Measurements from ENCODE around the gene EFCAB13.

DNA sequence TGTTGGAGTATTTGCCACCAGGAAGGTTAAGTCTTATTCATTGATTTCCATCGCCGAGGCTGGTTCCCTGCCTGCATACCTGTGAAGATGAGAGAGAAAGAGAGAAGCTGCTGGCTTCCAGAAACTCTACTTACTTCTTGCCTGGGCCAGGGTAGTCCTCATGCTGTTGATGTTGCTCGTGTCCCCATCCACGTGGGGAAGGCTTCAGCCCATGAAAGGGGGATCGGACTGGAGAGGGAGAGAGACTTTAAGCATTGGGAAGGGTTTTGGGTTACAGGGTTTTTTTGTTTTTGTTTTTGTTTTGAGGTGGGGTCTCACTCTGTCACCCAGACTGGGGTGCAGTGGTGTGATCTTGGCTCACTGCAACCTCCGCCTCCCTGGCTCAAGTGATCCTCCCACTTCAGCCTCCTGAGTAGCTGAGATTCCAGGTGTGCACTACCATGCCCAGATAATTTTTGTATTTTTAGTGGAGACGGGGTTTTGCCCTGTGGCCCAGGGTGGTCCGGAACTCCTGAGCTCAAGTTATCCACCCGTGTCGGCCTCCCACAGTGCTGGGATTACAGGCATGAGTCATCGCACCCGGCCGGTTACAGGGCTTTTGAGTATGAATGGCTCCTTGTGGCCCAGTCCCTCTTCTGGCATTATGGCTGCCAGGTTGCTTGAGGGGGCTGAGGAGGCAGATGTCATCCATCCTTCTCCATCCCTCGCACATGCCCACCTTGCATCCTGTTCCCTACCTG is 43.5 kb upstream of the EFCAB13 start:
- no peak for TF ChIP-seq BCL6B (tag by site-specific recombination; IDR thresholded peaks at IDR 0.05)
- TF ChIP-seq, protein P1, sequence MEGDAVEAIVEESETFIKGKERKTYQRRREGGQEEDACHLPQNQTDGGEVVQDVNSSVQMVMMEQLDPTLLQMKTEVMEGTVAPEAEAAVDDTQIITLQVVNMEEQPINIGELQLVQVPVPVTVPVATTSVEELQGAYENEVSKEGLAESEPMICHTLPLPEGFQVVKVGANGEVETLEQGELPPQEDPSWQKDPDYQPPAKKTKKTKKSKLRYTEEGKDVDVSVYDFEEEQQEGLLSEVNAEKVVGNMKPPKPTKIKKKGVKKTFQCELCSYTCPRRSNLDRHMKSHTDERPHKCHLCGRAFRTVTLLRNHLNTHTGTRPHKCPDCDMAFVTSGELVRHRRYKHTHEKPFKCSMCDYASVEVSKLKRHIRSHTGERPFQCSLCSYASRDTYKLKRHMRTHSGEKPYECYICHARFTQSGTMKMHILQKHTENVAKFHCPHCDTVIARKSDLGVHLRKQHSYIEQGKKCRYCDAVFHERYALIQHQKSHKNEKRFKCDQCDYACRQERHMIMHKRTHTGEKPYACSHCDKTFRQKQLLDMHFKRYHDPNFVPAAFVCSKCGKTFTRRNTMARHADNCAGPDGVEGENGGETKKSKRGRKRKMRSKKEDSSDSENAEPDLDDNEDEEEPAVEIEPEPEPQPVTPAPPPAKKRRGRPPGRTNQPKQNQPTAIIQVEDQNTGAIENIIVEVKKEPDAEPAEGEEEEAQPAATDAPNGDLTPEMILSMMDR (tag by site-specific recombination; IDR thresholded peaks at IDR 0.05), result no peak

All from HEK293 (cell line).